A549 (cell line): ENCODE measurements around the gene CEP89. TPM values are rescaled to one million over a fixed set of nuclear protein-coding genes. Genes with fewer than 3 reads are reported as not detected.

ENCODE experiments used
- ATAC-seq, 2 experiments: fragments of 200-7000 bp in 1 of 2; fragments of >200 bp in 1 of 2; cut with Nextera tagmentation in 1 of 2; cut with Tn5 transposase in 1 of 2; 3 replicates each; pipeline versions ENCODE4 v1.8.0 to v1.9.1; 2018 to 2020; ENCODE audit warnings: mild to moderate bottlenecking in 1 of 2, moderate library complexity in 1 of 2
- CTCF ChIA-PET: fragments of 300-600 bp; sonication (Branson Sonifier 250); formaldehyde crosslinking; extraction: SDS; loops from one replicate; lab custom pipeline; 2021; ENCODE audit warnings: antibody characterized with exemption, inconsistent platforms; lab: Yijun Ruan, JAX
- POLR2A ChIA-PET: fragments of 350-600 bp; formaldehyde crosslinking; extraction: SDS; loops from one replicate; lab custom pipeline; 2021; ENCODE audit warnings: antibody characterized with exemption, inconsistent platforms; lab: Yijun Ruan, JAX
- DNase-seq, 2 experiments: peaks; one replicate each; pipeline versions ENCODE4 v3.0.0 to v3.0.0-alpha.2; 2011 to 2016; ENCODE audit warnings: low read depth in 1 of 2, low spot score in 1 of 2
- FAIRE-seq: peaks from 2 replicates; lab custom pipeline; 2011; peaks lifted over from hg19 to GRCh38; lab: Jason Lieb, UNC
- H3K27ac ChIP-seq, 2 experiments: fragments of >200 bp; sonication (Bioruptor Twin); formaldehyde crosslinking; 3 replicates each; pipeline ENCODE4 v1.5.1; 2016 to 2017
- H3K4me1 ChIP-seq: fragments of >200 bp; sonication (Bioruptor Twin); formaldehyde crosslinking; 3 replicates; pipeline ENCODE4 v1.6.1; 2016
- H3K4me2 ChIP-seq: fragments of >200 bp; sonication (Bioruptor Twin); formaldehyde crosslinking; 3 replicates; pipeline ENCODE4 v1.6.1; 2016
- H3K4me3 ChIP-seq: fragments of >200 bp; sonication (Bioruptor Twin); formaldehyde crosslinking; 3 replicates; pipeline ENCODE4 v1.5.1; 2016
- H3K9me3 ChIP-seq: fragments of >200 bp; sonication (Bioruptor Twin); formaldehyde crosslinking; 3 replicates; pipeline ENCODE4 v1.6.1; 2016
- BCL3 ChIP-seq: fragments of >200 bp; sonication (Bioruptor Twin); formaldehyde crosslinking; IDR thresholded peaks from 3 replicates; pipeline ENCODE4 v1.6.1; 2016
- CEBPB ChIP-seq, 2 experiments: fragments of >200 bp in 1 of 2; sonication (Bioruptor Twin) in 1 of 2; formaldehyde crosslinking in 1 of 2; IDR thresholded peaks; 2 replicates each; pipeline ENCODE4 v1.6.1; 2012 to 2016
- CHD2 ChIP-seq: fragments of 150-350 bp; IDR thresholded peaks from 2 replicates; pipeline ENCODE4 v1.6.1; 2014; ENCODE audit warnings: low read length; ENCODE audit not compliant: partially characterized antibody
- CTCF ChIP-seq: fragments of >200 bp; sonication (Bioruptor Twin); formaldehyde crosslinking; IDR thresholded peaks from 3 replicates; pipeline ENCODE4 v1.5.1; 2016
- EHMT2 ChIP-seq: fragments of 200-600 bp; sonication (generic); IDR thresholded peaks from 2 replicates; pipeline ENCODE4 v1.6.1; 2016; ENCODE audit warnings: antibody characterized with exemption, low read depth, mild to moderate bottlenecking, moderate library complexity
- EP300 ChIP-seq, 2 experiments: fragments of >200 bp; sonication (Bioruptor Twin); formaldehyde crosslinking; IDR thresholded peaks; 2 replicates in 1 of 2; 3 replicates in 1 of 2; pipeline ENCODE4 v1.6.1; 2016 to 2017
- FOSB ChIP-seq: fragments of 250-450 bp; sonication (Bioruptor Pico); IDR thresholded peaks from 2 replicates; pipeline ENCODE4 v1.5.0; 2020; ENCODE audit warnings: mild to moderate bottlenecking, moderate library complexity
- FOSL2 ChIP-seq, 2 experiments: fragments of 450-650 bp in 1 of 2; fragments of >200 bp in 1 of 2; sonication (Bioruptor Twin) in 1 of 2; formaldehyde crosslinking; IDR thresholded peaks; 2 replicates each; pipeline versions ENCODE4 v1.5.0 to v1.6.1; 2016 to 2020; ENCODE audit warnings: mild to moderate bottlenecking in 1 of 2, moderate library complexity in 1 of 2
- FOXS1 ChIP-seq: fragments of 250-450 bp; sonication (Bioruptor Pico); IDR thresholded peaks from 2 replicates; pipeline ENCODE4 v1.5.0; 2020; ENCODE audit warnings: mild to moderate bottlenecking, moderate library complexity
- GATA3 ChIP-seq: IDR thresholded peaks from 2 replicates; pipeline ENCODE4 v1.6.1; 2012; ENCODE audit warnings: borderline replicate concordance
- HDAC2 ChIP-seq: fragments of 200-600 bp; sonication (generic); IDR thresholded peaks from 2 replicates; pipeline ENCODE4 v1.6.1; 2016
- HEYL ChIP-seq: fragments of 250-450 bp; sonication (Bioruptor Pico); IDR thresholded peaks from 2 replicates; pipeline ENCODE4 v1.8.0; 2021; ENCODE audit warnings: mild to moderate bottlenecking, moderate library complexity
- HOXA7 ChIP-seq: fragments of 250-450 bp; sonication (Bioruptor Pico); IDR thresholded peaks from 2 replicates; pipeline ENCODE4 v1.5.0; 2020; ENCODE audit warnings: mild to moderate bottlenecking, moderate library complexity
- HOXB13 ChIP-seq: fragments of 250-450 bp; sonication (Bioruptor Pico); IDR thresholded peaks from 2 replicates; pipeline ENCODE4 v1.5.0; 2020; ENCODE audit warnings: low read depth, mild to moderate bottlenecking, moderate library complexity
- HOXB5 ChIP-seq: fragments of 250-450 bp; sonication (Bioruptor Pico); IDR thresholded peaks from 2 replicates; pipeline ENCODE4 v1.5.0; 2020; ENCODE audit warnings: mild to moderate bottlenecking, moderate library complexity
- JUN ChIP-seq, 2 experiments: fragments of >200 bp; sonication (Bioruptor Twin); formaldehyde crosslinking; IDR thresholded peaks; 2 replicates in 1 of 2; 3 replicates in 1 of 2; pipeline ENCODE4 v1.6.1; 2016 to 2017
- JUNB ChIP-seq: fragments of >200 bp; sonication (Bioruptor Twin); formaldehyde crosslinking; IDR thresholded peaks from 2 replicates; pipeline ENCODE4 v1.6.1; 2016
- KDM1A ChIP-seq: fragments of 200-600 bp; sonication (generic); IDR thresholded peaks from 2 replicates; pipeline ENCODE4 v1.6.1; 2016; ENCODE audit warnings: low read depth, mild to moderate bottlenecking
- KDM5A ChIP-seq: fragments of 200-600 bp; sonication (generic); IDR thresholded peaks from 2 replicates; pipeline ENCODE4 v1.6.1; 2016; ENCODE audit warnings: antibody characterized with exemption, mild to moderate bottlenecking
- MAFK ChIP-seq: fragments of 450-650 bp; IDR thresholded peaks from 2 replicates; pipeline ENCODE4 v1.6.1; 2014; ENCODE audit not compliant: partially characterized antibody
- MAX ChIP-seq: IDR thresholded peaks from 2 replicates; pipeline ENCODE4 v1.6.1; 2012
- NR3C1 ChIP-seq: fragments of >200 bp; sonication (Bioruptor Twin); formaldehyde crosslinking; IDR thresholded peaks from 3 replicates; pipeline ENCODE4 v1.6.1; 2017
- PBX3 ChIP-seq: IDR thresholded peaks from 2 replicates; pipeline ENCODE4 v1.6.1; 2012
- POLR2AphosphoS2 ChIP-seq: conservative IDR thresholded peaks from 2 replicates; pipeline ENCODE4 v1.6.1; 2012; ENCODE audit warnings: low read length, improper control_type of control experiment, inconsistent platforms
- RAD21 ChIP-seq, 2 experiments: fragments of >200 bp in 1 of 2; sonication (Bioruptor Twin) in 1 of 2; formaldehyde crosslinking in 1 of 2; IDR thresholded peaks in 1 of 2; conservative IDR thresholded peaks in 1 of 2; 2 replicates in 1 of 2; 3 replicates in 1 of 2; pipeline ENCODE4 v1.6.1; 2012 to 2018; ENCODE audit warnings: inconsistent platforms in 1 of 2
- RCOR1 ChIP-seq: fragments of 150-350 bp; IDR thresholded peaks from 2 replicates; pipeline ENCODE4 v1.6.1; 2014; ENCODE audit warnings: antibody characterized with exemption, low read length, low read depth
- SMC3 ChIP-seq: fragments of >200 bp; sonication (Bioruptor Twin); formaldehyde crosslinking; IDR thresholded peaks from 3 replicates; pipeline ENCODE4 v1.6.1; 2018; ENCODE audit warnings: inconsistent platforms
- SREBF2 ChIP-seq: fragments of 450-650 bp; IDR thresholded peaks from 2 replicates; pipeline ENCODE4 v1.6.1; 2014; ENCODE audit warnings: mild to moderate bottlenecking, moderate library complexity
- TFCP2L1 ChIP-seq: fragments of 250-450 bp; sonication (Bioruptor Pico); IDR thresholded peaks from 2 replicates; pipeline ENCODE4 v1.5.0; 2021; ENCODE audit warnings: mild to moderate bottlenecking
- WGBS: methylation state at CpG from one replicate; pipeline ENCODE4 v1.1.6; 2017; ENCODE audit errors: missing lambda C conversion rate; 5-methylcytosine and 5-hydroxymethylcytosine counted together
- polyA plus RNA-seq, 4 experiments: library from polyadenylated mRNA; depleted of rRNA in 3 of 4; stranded (reverse); fragments of >200 nt; fragmentation: RNase III in 1 of 4; extraction: RNeasy Plus Mini Kit Qiagen cat#74134 plus additional on column Dnase treatment in 1 of 4; gene quantifications; 2 replicates in 3 of 4; 3 replicates in 1 of 4; pipeline ENCODE4 v1.2.3, GENCODE V29; 2011 to 2017
- TF ChIP-seq, protein P1 (sequence below): fragments of >200 bp; sonication (Bioruptor Twin); formaldehyde crosslinking; IDR thresholded peaks from 2 replicates; pipeline ENCODE4 v1.6.1; 2016
- TF ChIP-seq, protein P2 (sequence below): IDR thresholded peaks from 2 replicates; pipeline ENCODE4 v1.6.1; 2012; ENCODE audit warnings: low read depth, borderline replicate concordance
- TF ChIP-seq, protein P3 (sequence below): fragments of 150-350 bp; IDR thresholded peaks from 2 replicates; pipeline ENCODE4 v1.6.1; 2014; ENCODE audit warnings: low read depth, mild to moderate bottlenecking, low read length
- TF ChIP-seq, protein P4 (sequence below): fragments of 250-450 bp; sonication (Bioruptor Pico); IDR thresholded peaks from 2 replicates; pipeline ENCODE4 v1.5.0; 2021; ENCODE audit warnings: mild to moderate bottlenecking, moderate library complexity, borderline replicate concordance

CEP89 gene
- polyA plus RNA-seq, 2 of the 4 experiments (the other 2 are of a cell fraction) = 31.5 to 41.3 TPM

- ATAC-seq (peak; percentile 89 to 96), DNase-seq (peak; percentile 61 to 92), FAIRE-seq (peak; percentile 95)
- ChIA-PET CTCF (interaction anchor here (0.8 to 1.5 kb wide), 4 partner anchors 9 to 20 kb away, joined by 3 to 5 read pairs (median 4); no protein-coding TSS in a partner anchor), POLR2A (interaction anchor here (0.9 kb wide), 1 partner anchor 254 kb away, joined by 3 read pairs; the partner anchor contains the start of gene ANKRD27)
- Histone ChIP-seq H3K4me1 (peaks cover 26% of the 10 kb centered on the region), H3K9me3 (peaks cover 14% of the 10 kb centered on the region), H3K4me3 (no peak overlapping the region), H3K4me2 (peak overlapping the region; percentile 50), H3K27ac (peak overlapping the region; percentile 68 to 79)
- 4% methylated on average over 2 of the region's 2 CpGs for whole genome bisulfite sequencing
- TF ChIP-seq JUNB (peak; percentile 83), BCL3 (no peak), SREBF2 (no peak), KDM1A (no peak), HOXB5 (CRISPR knock-in tag) (0 out of 2 replicates have a peak, but pooled peaks have one; percentile 14), RAD21 (conservative IDR thresholded peaks at IDR 0.05 in 1 of 2, IDR thresholded peaks at IDR 0.05 in 1 of 2) (peak in 1 of 2 experiments; percentile 28; a peak in 2 of 5 replicates), FOSL2 (IDR thresholded peaks at IDR 0.05) (peak; percentile 43; the same call in 1 of the 2 replicates), FOSL2 (CRISPR knock-in tag; IDR thresholded peaks at IDR 0.05) (peak; percentile 98), MAFK (no peak), SMC3 (no peak), POLR2AphosphoS2 (no peak), HDAC2 (no peak), CEBPB (IDR thresholded peaks at IDR 0.05) (peak; percentile 44 to 90; a peak in 2 of 4 replicates), EHMT2 (no peak), JUN (IDR thresholded peaks at IDR 0.05) (peak; percentile 27 to 75; a peak in 3 of 5 replicates), FOXS1 (CRISPR knock-in tag) (no peak), TFCP2L1 (CRISPR knock-in tag) (no peak), PBX3 (peak; percentile 42; the same call in 1 of the 2 replicates), HOXA7 (CRISPR knock-in tag) (no peak), RCOR1 (no peak), NR3C1 (no peak), CTCF (no peak), KDM5A (no peak), HEYL (CRISPR knock-in tag) (no peak), EP300 (IDR thresholded peaks at IDR 0.05) (peak; percentile 38 to 67; a peak in 3 of 5 replicates), FOSB (no peak), CHD2 (no peak), GATA3 (peak; percentile 93), HOXB13 (no peak), MAX (peak; percentile 58; the same call in 1 of the 2 replicates)
- TF ChIP-seq, protein P1, sequence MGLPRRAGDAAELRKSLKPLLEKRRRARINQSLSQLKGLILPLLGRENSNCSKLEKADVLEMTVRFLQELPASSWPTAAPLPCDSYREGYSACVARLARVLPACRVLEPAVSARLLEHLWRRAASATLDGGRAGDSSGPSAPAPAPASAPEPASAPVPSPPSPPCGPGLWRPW = 0 out of 2 replicates have a peak, but pooled peaks have one; percentile 23
- TF ChIP-seq, protein P2, sequence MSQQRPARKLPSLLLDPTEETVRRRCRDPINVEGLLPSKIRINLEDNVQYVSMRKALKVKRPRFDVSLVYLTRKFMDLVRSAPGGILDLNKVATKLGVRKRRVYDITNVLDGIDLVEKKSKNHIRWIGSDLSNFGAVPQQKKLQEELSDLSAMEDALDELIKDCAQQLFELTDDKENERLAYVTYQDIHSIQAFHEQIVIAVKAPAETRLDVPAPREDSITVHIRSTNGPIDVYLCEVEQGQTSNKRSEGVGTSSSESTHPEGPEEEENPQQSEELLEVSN = no peak
- TF ChIP-seq, protein P3, sequence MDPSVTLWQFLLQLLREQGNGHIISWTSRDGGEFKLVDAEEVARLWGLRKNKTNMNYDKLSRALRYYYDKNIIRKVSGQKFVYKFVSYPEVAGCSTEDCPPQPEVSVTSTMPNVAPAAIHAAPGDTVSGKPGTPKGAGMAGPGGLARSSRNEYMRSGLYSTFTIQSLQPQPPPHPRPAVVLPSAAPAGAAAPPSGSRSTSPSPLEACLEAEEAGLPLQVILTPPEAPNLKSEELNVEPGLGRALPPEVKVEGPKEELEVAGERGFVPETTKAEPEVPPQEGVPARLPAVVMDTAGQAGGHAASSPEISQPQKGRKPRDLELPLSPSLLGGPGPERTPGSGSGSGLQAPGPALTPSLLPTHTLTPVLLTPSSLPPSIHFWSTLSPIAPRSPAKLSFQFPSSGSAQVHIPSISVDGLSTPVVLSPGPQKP = no peak
- TF ChIP-seq, protein P4, sequence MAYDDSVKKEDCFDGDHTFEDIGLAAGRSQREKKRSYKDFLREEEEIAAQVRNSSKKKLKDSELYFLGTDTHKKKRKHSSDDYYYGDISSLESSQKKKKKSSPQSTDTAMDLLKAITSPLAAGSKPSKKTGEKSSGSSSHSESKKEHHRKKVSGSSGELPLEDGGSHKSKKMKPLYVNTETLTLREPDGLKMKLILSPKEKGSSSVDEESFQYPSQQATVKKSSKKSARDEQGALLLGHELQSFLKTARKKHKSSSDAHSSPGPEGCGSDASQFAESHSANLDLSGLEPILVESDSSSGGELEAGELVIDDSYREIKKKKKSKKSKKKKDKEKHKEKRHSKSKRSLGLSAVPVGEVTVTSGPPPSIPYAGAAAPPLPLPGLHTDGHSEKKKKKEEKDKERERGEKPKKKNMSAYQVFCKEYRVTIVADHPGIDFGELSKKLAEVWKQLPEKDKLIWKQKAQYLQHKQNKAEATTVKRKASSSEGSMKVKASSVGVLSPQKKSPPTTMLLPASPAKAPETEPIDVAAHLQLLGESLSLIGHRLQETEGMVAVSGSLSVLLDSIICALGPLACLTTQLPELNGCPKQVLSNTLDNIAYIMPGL (CRISPR knock-in tag) = no peak
- TF ChIP-seq, all 56 proteins: peak for 11
Measured at GRCh38 chr19:32928806-32929205, 43.0 kb downstream of the CEP89 start.
